ENCODE data around the gene NSL1. TPM values are rescaled to one million over a fixed set of nuclear protein-coding genes. Genes with fewer than 3 reads are reported as not detected.

The NSL1 gene
- total and polyA plus RNA-seq, 4 donors, result 9.2 to 48.8 (median 27.0) TPM

GRCh38 chr1:212762839-212763238 lies 28.7 kb downstream of the NSL1 start:
- Histone ChIP-seq H3K9me3 (ENCODE audit: control insufficient read depth in 4 of 4, insufficient read depth in 3 of 4, low read length in 3 of 4) (no peaks in the 10 kb centered on the region), H3K36me3 (ENCODE audit: control insufficient read depth in 4 of 4, insufficient read depth in 4 of 4, low read length in 4 of 4) (peaks cover 0 to 17% (median 4%) of the 10 kb centered on the region in 4 donors), H3K4me3 (no peak overlapping the region), H3K4me1 (ENCODE audit: control insufficient read depth in 5 of 5, insufficient read depth in 5 of 5, low read length in 5 of 5) (no peaks in the 10 kb centered on the region), H3K9ac (ENCODE audit: insufficient read depth in 1 of 2, low read length in 2 of 2) (no peak overlapping the region), H3K27ac (ENCODE audit: low read depth in 1 of 2, low read length in 1 of 2) (no peak overlapping the region), H3K27me3 (ENCODE audit: control insufficient read depth in 3 of 3, insufficient read depth in 3 of 3, low read length in 2 of 3) (no peaks in the 10 kb centered on the region)
- DNase-seq, result no peak
- 96 to 98% methylated on average over 9 of the region's 9 CpGs for WGBS, 2 donors
- TF ChIP-seq CTCF (IDR thresholded peaks at IDR 0.05; ENCODE audit: control extremely low read depth, extremely low read depth), result no peak
- ATAC-seq (ENCODE audit: insufficient read depth, low FRiP score), result no peak

GRCh38 chr1:212762234-212762633 lies 29.3 kb downstream of the NSL1 start:
- WGBS, 2 donors, result 97% methylated on average over 4 of the region's 4 CpGs
- Histone ChIP-seq H3K27ac (ENCODE audit: low read depth in 1 of 2, low read length in 1 of 2) (no peak overlapping the region), H3K36me3 (ENCODE audit: control insufficient read depth in 4 of 4, insufficient read depth in 4 of 4, low read length in 4 of 4) (peaks cover 0 to 17% (median 4%) of the 10 kb centered on the region in 4 donors), H3K4me1 (ENCODE audit: control insufficient read depth in 5 of 5, insufficient read depth in 5 of 5, low read length in 5 of 5) (no peaks in the 10 kb centered on the region), H3K27me3 (ENCODE audit: control insufficient read depth in 3 of 3, insufficient read depth in 3 of 3, low read length in 2 of 3) (no peaks in the 10 kb centered on the region), H3K4me3 (no peak overlapping the region), H3K9me3 (ENCODE audit: control insufficient read depth in 4 of 4, insufficient read depth in 3 of 4, low read length in 3 of 4) (no peaks in the 10 kb centered on the region), H3K9ac (ENCODE audit: insufficient read depth in 1 of 2, low read length in 2 of 2) (no peak overlapping the region)
- DNase-seq, result no peak
- TF ChIP-seq CTCF (IDR thresholded peaks at IDR 0.05; ENCODE audit: control extremely low read depth, extremely low read depth), result no peak
- ATAC-seq (ENCODE audit: insufficient read depth, low FRiP score), result no peak

GRCh38 chr1:212760126-212760823 lies 31.3 kb downstream of the NSL1 start:
- H3K27ac ChIP-seq (ENCODE audit: low read depth in 1 of 2, low read length in 1 of 2), result no peak overlapping the region
- no peaks in the 10 kb centered on the region for H3K4me1 ChIP-seq (ENCODE audit: control insufficient read depth in 5 of 5, insufficient read depth in 5 of 5, low read length in 5 of 5)
- H3K4me3 ChIP-seq, result no peak overlapping the region
- DNase-seq, result no peak
- WGBS, 2 donors, result 96 to 97% methylated on average over 10 of the region's 10 CpGs
- no peaks in the 10 kb centered on the region for H3K9me3 ChIP-seq (ENCODE audit: control insufficient read depth in 4 of 4, insufficient read depth in 3 of 4, low read length in 3 of 4)
- TF ChIP-seq CTCF (IDR thresholded peaks at IDR 0.05; ENCODE audit: control extremely low read depth, extremely low read depth), result no peak
- ATAC-seq (ENCODE audit: insufficient read depth, low FRiP score), result no peak
- no peaks in the 10 kb centered on the region for H3K27me3 ChIP-seq (ENCODE audit: control insufficient read depth in 3 of 3, insufficient read depth in 3 of 3, low read length in 2 of 3)
- peaks cover 0 to 9% (median 3%) of the 10 kb centered on the region in 4 donors for H3K36me3 ChIP-seq (ENCODE audit: control insufficient read depth in 4 of 4, insufficient read depth in 4 of 4, low read length in 4 of 4)
- H3K9ac ChIP-seq (ENCODE audit: insufficient read depth in 1 of 2, low read length in 2 of 2), result no peak overlapping the region

GRCh38 chr1:212759683-212760082 lies 31.9 kb downstream of the NSL1 start:
- Histone ChIP-seq H3K4me3 (no peak overlapping the region), H3K9me3 (ENCODE audit: control insufficient read depth in 4 of 4, insufficient read depth in 3 of 4, low read length in 3 of 4) (no peaks in the 10 kb centered on the region), H3K27ac (ENCODE audit: low read depth in 1 of 2, low read length in 1 of 2) (no peak overlapping the region), H3K4me1 (ENCODE audit: control insufficient read depth in 5 of 5, insufficient read depth in 5 of 5, low read length in 5 of 5) (peaks cover 0 to 3% (median 0%) of the 10 kb centered on the region in 5 donors), H3K9ac (ENCODE audit: insufficient read depth in 1 of 2, low read length in 2 of 2) (no peak overlapping the region), H3K27me3 (ENCODE audit: control insufficient read depth in 3 of 3, insufficient read depth in 3 of 3, low read length in 2 of 3) (no peaks in the 10 kb centered on the region), H3K36me3 (ENCODE audit: control insufficient read depth in 4 of 4, insufficient read depth in 4 of 4, low read length in 4 of 4) (peaks cover 0 to 9% (median 3%) of the 10 kb centered on the region in 4 donors)
- DNase-seq (no peak), ATAC-seq (ENCODE audit: insufficient read depth, low FRiP score) (no peak)
- TF ChIP-seq CTCF (IDR thresholded peaks at IDR 0.05; ENCODE audit: control extremely low read depth, extremely low read depth), result no peak
- WGBS, 2 donors, result 99% methylated on average over 5 of the region's 5 CpGs
